Activated CD8-positive, alpha-beta memory T cell treated with anti-CD3 and anti-CD28 coated beads, Interleukin-2, amount 50 U/mL, for 48 hours (primary cell): Measurements from ENCODE around the gene FGF19.

Experiments
- DNase-seq: peaks from one replicate; pipeline ENCODE4 v3.0.0-alpha.2; 2020

FGF19 gene

GRCh38 chr11:69703768-69704507 is at the start of gene FGF19:
FGF19 (minus strand) TSS chr11:69704022; CDS start chr11:69703876, 146 bp downstream.
- DNase-seq = no peak

GRCh38 chr11:69752890-69753289 is 49.1 kb upstream of the FGF19 start:
- DNase-seq = no peak

GRCh38 chr11:69750875-69751597 is 47.2 kb upstream of the FGF19 start:
- no peak for DNase-seq

- no peak for DNase-seq
Observed at GRCh38 chr11:69750108-69750850, 46.5 kb upstream of the FGF19 start.

GRCh38 chr11:69748637-69749036 is 44.8 kb upstream of the FGF19 start:
- no peak for DNase-seq

GRCh38 chr11:69746752-69747742 is 43.2 kb upstream of the FGF19 start:
- DNase-seq = no peak

GRCh38 chr11:69746140-69746539 is 42.3 kb upstream of the FGF19 start:
- no peak for DNase-seq

- DNase-seq = no peak
Observed at GRCh38 chr11:69745201-69745600, 41.4 kb upstream of the FGF19 start.

- DNase-seq = no peak
Observed at GRCh38 chr11:69744435-69744834, 40.6 kb upstream of the FGF19 start.

GRCh38 chr11:69734841-69735240 is 31.0 kb upstream of the FGF19 start:
- DNase-seq = no peak

GRCh38 chr11:69734367-69734766 is 30.5 kb upstream of the FGF19 start:
- DNase-seq = no peak

- DNase-seq = no peak
Observed at GRCh38 chr11:69732910-69733309, 29.1 kb upstream of the FGF19 start.

GRCh38 chr11:69731110-69731509 is 27.3 kb upstream of the FGF19 start:
- DNase-seq = no peak

GRCh38 chr11:69730500-69730899 is 26.7 kb upstream of the FGF19 start:
- no peak for DNase-seq

- DNase-seq = no peak
Observed at GRCh38 chr11:69729252-69729651, 25.4 kb upstream of the FGF19 start.

GRCh38 chr11:69727266-69727665 is 23.4 kb upstream of the FGF19 start:
- DNase-seq = no peak

GRCh38 chr11:69726481-69726880 is 22.7 kb upstream of the FGF19 start:
- no peak for DNase-seq

GRCh38 chr11:69726019-69726418 is 22.2 kb upstream of the FGF19 start:
- no peak for DNase-seq

- DNase-seq = no peak
Observed at GRCh38 chr11:69721745-69722144, 17.9 kb upstream of the FGF19 start.

- no peak for DNase-seq
Observed at GRCh38 chr11:69721106-69721505, 17.3 kb upstream of the FGF19 start.

- no peak for DNase-seq
Observed at GRCh38 chr11:69718912-69719311, 15.1 kb upstream of the FGF19 start.

- peak; percentile 66 for DNase-seq
Observed at GRCh38 chr11:69718147-69718546, 14.3 kb upstream of the FGF19 start.
